GM12878 (cell line): ENCODE results near the gene PRRT1. TPM values are rescaled to one million over a fixed set of nuclear protein-coding genes. Genes with fewer than 3 reads are reported as not detected.
A peak's percentile ranks its signal among the peaks of the same experiment; 100 is the strongest.

Source experiments
- ATAC-seq: fragments of 200-7000 bp; cut with Tn5 transposase; 3 replicates; pipeline ENCODE4 v1.9.1; 2020; ENCODE audit warnings: mild to moderate bottlenecking, moderate library complexity
- BruUV-seq: library from RNA; stranded (reverse); fragments of 400-500 nt; replicated peaks from 2 replicates; lab custom pipeline; 2021; lab: Mats Ljungman, UMichigan
- CTCF ChIA-PET: fragments of 300-600 bp; sonication (Branson Sonifier 250); formaldehyde crosslinking; extraction: SDS; loops from one replicate; lab custom pipeline; 2021; ENCODE audit warnings: inconsistent platforms; lab: Yijun Ruan, JAX
- POLR2A ChIA-PET: fragments of 350-600 bp; formaldehyde crosslinking; extraction: SDS; loops from one replicate; lab custom pipeline; 2021; ENCODE audit warnings: inconsistent platforms; lab: Charles Lee
- RAD21 ChIA-PET: fragments of 300-600 bp; sonication (Branson Sonifier 250); formaldehyde crosslinking; loops from one replicate; lab custom pipeline; 2023; ENCODE audit warnings: antibody characterized with exemption; ENCODE audit not compliant: unreplicated experiment; lab: Charles Lee
- SMC1A ChIA-PET: fragments of 300-600 bp; sonication (Branson Sonifier 250); formaldehyde crosslinking; loops from one replicate; lab custom pipeline; 2023; ENCODE audit not compliant: unreplicated experiment, uncharacterized antibody; lab: Charles Lee
- DNase-seq: peaks from one replicate; pipeline ENCODE4 v3.0.0-alpha.2; 2011; ENCODE audit warnings: low read depth, low spot score
- FAIRE-seq: peaks from 3 replicates; lab custom pipeline; 2011; peaks lifted over from hg19 to GRCh38; lab: Jason Lieb, UNC
- H2AFZ ChIP-seq: 2 replicates; pipeline ENCODE4 v1.6.0; 2011; ENCODE audit warnings: low read depth, low read length, control low read depth; ENCODE audit not compliant: control insufficient read depth
- H3K27ac ChIP-seq: 2 replicates; pipeline ENCODE4 v1.5.1; 2011; ENCODE audit warnings: control low read depth; ENCODE audit not compliant: control insufficient read depth, insufficient read depth
- H3K27me3 ChIP-seq, 2 experiments: replicated peaks in 1 of 2; 2 replicates each; pipeline versions ENCODE4 v1.6.0 to v1.6.1; 2011; ENCODE audit warnings: low read length in 1 of 2; ENCODE audit not compliant: control insufficient read depth in 2 of 2, insufficient read depth in 2 of 2
- H3K36me3 ChIP-seq, 2 experiments: 2 replicates each; pipeline ENCODE4 v1.5.1; 2011; ENCODE audit warnings: low read length in 1 of 2; ENCODE audit not compliant: control insufficient read depth in 2 of 2, insufficient read depth in 2 of 2
- H3K4me1 ChIP-seq: 2 replicates; pipeline ENCODE4 v1.6.1; 2011; ENCODE audit warnings: mild to moderate bottlenecking, low read length, moderate library complexity, mixed read lengths; ENCODE audit not compliant: control insufficient read depth, insufficient read depth
- H3K4me2 ChIP-seq: 2 replicates; pipeline ENCODE4 v1.6.0; 2011; ENCODE audit warnings: control low read depth; ENCODE audit not compliant: control insufficient read depth, insufficient read depth
- H3K4me3 ChIP-seq: fragments of 200-600 bp; sonication (generic); 2 replicates; pipeline ENCODE4 v1.5.1; 2016
- H3K79me2 ChIP-seq: 2 replicates; pipeline ENCODE4 v1.6.0; 2011; ENCODE audit warnings: low read length; ENCODE audit not compliant: control insufficient read depth, insufficient read depth
- H3K9ac ChIP-seq: 2 replicates; pipeline ENCODE4 v1.8.0; 2011; ENCODE audit warnings: low read length, control low read depth, mixed read lengths; ENCODE audit not compliant: control insufficient read depth, insufficient read depth
- H3K9me3 ChIP-seq: replicated peaks from 3 replicates; pipeline ENCODE4 v1.5.1; 2011; ENCODE audit warnings: mild to moderate bottlenecking, low read length; ENCODE audit not compliant: control insufficient read depth, insufficient read depth
- H4K20me1 ChIP-seq: 2 replicates; pipeline ENCODE4 v1.6.0; 2011; ENCODE audit not compliant: control insufficient read depth, insufficient read depth
- ASH2L ChIP-seq: fragments of 300-600, 200-600 bp; sonication (generic); IDR thresholded peaks from 2 replicates; pipeline ENCODE4 v1.6.1; 2017; ENCODE audit warnings: low read depth, mild to moderate bottlenecking, borderline replicate concordance
- ATF7 ChIP-seq: fragments of 450-650 bp; IDR thresholded peaks from 2 replicates; pipeline ENCODE4 v1.6.1; 2016; ENCODE audit warnings: low read depth, mild to moderate bottlenecking
- CBX3 ChIP-seq: fragments of 200-600 bp; sonication (generic); IDR thresholded peaks from 2 replicates; pipeline ENCODE4 v1.6.1; 2016; ENCODE audit warnings: low read depth, borderline replicate concordance
- CHD2 ChIP-seq: IDR thresholded peaks from 2 replicates; pipeline ENCODE4 v1.6.1; 2011; ENCODE audit warnings: low read depth, low read length, improper control_type of control experiment, borderline replicate concordance
- CTCF ChIP-seq, 3 experiments: IDR thresholded peaks in 2 of 3; conservative IDR thresholded peaks in 1 of 3; 2 replicates each; pipeline ENCODE4 v1.5.1; 2011; ENCODE audit warnings: low read depth in 3 of 3, low read length in 3 of 3, mild to moderate bottlenecking in 3 of 3, control low read depth in 2 of 3, moderate library complexity in 2 of 3, inconsistent platforms in 1 of 3, mixed read lengths in 1 of 3; ENCODE audit not compliant: control insufficient read depth in 2 of 3, insufficient read depth in 1 of 3; ENCODE audit errors: extremely low read depth in 1 of 3
- POLR2A ChIP-seq: IDR thresholded peaks from 2 replicates; pipeline ENCODE4 v1.6.1; 2011; ENCODE audit warnings: low read depth, mild to moderate bottlenecking, low read length
- POLR2AphosphoS2 ChIP-seq: IDR thresholded peaks from 2 replicates; pipeline ENCODE4 v1.6.1; 2011; ENCODE audit warnings: low read depth, mild to moderate bottlenecking, low read length, improper control_type of control experiment, moderate library complexity
- POU2F2 ChIP-seq: IDR thresholded peaks from 3 replicates; pipeline ENCODE4 v1.6.1; 2011; ENCODE audit warnings: low read depth, mild to moderate bottlenecking, low read length, borderline replicate concordance
- SMARCA5 ChIP-seq: fragments of 450-650 bp; IDR thresholded peaks from 2 replicates; pipeline ENCODE4 v1.6.1; 2017; ENCODE audit warnings: mild to moderate bottlenecking
- SREBF1 ChIP-seq: IDR thresholded peaks from 2 replicates; pipeline ENCODE4 v1.6.1; 2012; ENCODE audit warnings: mild to moderate bottlenecking, low read length
- WGBS: methylation state at CpG from one replicate; pipeline ENCODE4 v1.1.6; 2016; ENCODE audit warnings: low lambda C conversion rate; ENCODE audit not compliant: insufficient replicate concordance, insufficient coverage; ENCODE audit errors: missing lambda C conversion rate; 5-methylcytosine and 5-hydroxymethylcytosine counted together
- in situ Hi-C: fragments of 300-500 bp; cut with MboI; formaldehyde crosslinking; loops from 9 replicates; pipeline ENCODE4 v1.14.3; 2018; ENCODE audit warnings: mixed read lengths
- intact Hi-C: fragments of 100-400 bp; cut with micrococcal nuclease; formaldehyde crosslinking; loops from one replicate; pipeline ENCODE4 v1.14.2; 2022; ENCODE audit not compliant: unreplicated experiment
- polyA plus RNA-seq, 11 experiments: library from polyadenylated mRNA; depleted of rRNA in 4 of 11; unstranded in 6 of 11; stranded (reverse) in 5 of 11; fragments of >200 nt; fragmentation: Nextera tagmentation in 4 of 11; fragmentation: Illumina TruSeq in 1 of 11; extraction: Ambion mirVana in 4 of 11; extraction: Trizol in 1 of 11; gene quantifications; 1 replicate in 1 of 11; 2 replicates in 10 of 11; pipeline versions ENCODE4 v1.2.1 to v1.2.3, GENCODE V29; 2011 to 2016; ENCODE audit warnings: inconsistent platforms in 2 of 11, missing spikeins in 2 of 11, low read depth in 1 of 11
- total RNA-seq, 4 experiments: library from RNA; depleted of rRNA in 3 of 4; stranded (reverse); fragments of >200 nt in 3 of 4; fragmentation: Illumina TruSeq in 1 of 4; extraction: Trizol in 1 of 4; gene quantifications; 2 replicates each; pipeline versions ENCODE4 v1.2.1 to v1.2.3, GENCODE V29; 2013 to 2021

Gene PRRT1
- total and polyA plus RNA-seq, 10 of the 15 experiments (the other 5 are each of a cell fraction or from before 2014, with no cell fraction given) = 0.04 to 0.15 (median 0.10) TPM; not detected in 6

GRCh38 chr6:32111424-32112066 is 40.2 kb downstream of the PRRT1 start (continued):
- TF ChIP-seq ATF7 = no peak
- TF ChIP-seq SREBF1 = no peak
- TF ChIP-seq CHD2 = no peak
- no peak for TF ChIP-seq CTCF (IDR thresholded peaks at IDR 0.05 in 2 of 3, conservative IDR thresholded peaks at IDR 0.05 in 1 of 3; ENCODE audit: control insufficient read depth in 2 of 3, extremely low read depth in 1 of 3, insufficient read depth in 1 of 3, low read depth in 3 of 3, low read length in 3 of 3)
- TF ChIP-seq ASH2L = no peak

GRCh38 chr6:32110632-32111031 is 41.1 kb downstream of the PRRT1 start:
- CTCF ChIA-PET = no interaction called here
- in situ Hi-C loops = no loop called here

More at GRCh38 chr6:32110632-32111031, 41.1 kb downstream of the PRRT1 start:
- SMC1A ChIA-PET = no interaction called here
- ATAC-seq (no peak), FAIRE-seq (no peak), DNase-seq (no peak)
- H3K36me3 ChIP-seq = peaks cover 0 to 2% of the 10 kb centered on the region in 2 experiments; a peak in 2 of 4 replicates
- no peak overlapping the region for H3K4me2 ChIP-seq
- POLR2A ChIA-PET = interaction anchor here (0.6 kb wide), 1 partner anchor 10 kb away, joined by 7 read pairs; no protein-coding TSS in a partner anchor
- no peak overlapping the region for H2AFZ ChIP-seq
- H3K27me3 ChIP-seq = no peaks in the 10 kb centered on the region; a peak in 1 of 4 replicates
- H3K4me1 ChIP-seq = no peaks in the 10 kb centered on the region
- no peaks in the 10 kb centered on the region for H4K20me1 ChIP-seq
- no peak overlapping the region for H3K27ac ChIP-seq
- BruUV-seq = no TSS peak
- H3K9me3 ChIP-seq = no peaks in the 10 kb centered on the region
- no peaks in the 10 kb centered on the region for H3K79me2 ChIP-seq
- RAD21 ChIA-PET = no interaction called here
- intact Hi-C loops = loop anchor here (10.0 kb wide), 1 partner anchor 674 kb away; no protein-coding TSS in a partner anchor
- no peak overlapping the region for H3K4me3 ChIP-seq
- TF ChIP-seq POU2F2 = no peak
- TF ChIP-seq POLR2AphosphoS2 = peak; percentile 11; the same call in 1 of the 2 replicates
- TF ChIP-seq SMARCA5 = no peak
- peak; percentile 69 for TF ChIP-seq POLR2A
- no peak for TF ChIP-seq CBX3
- 73% methylated on average over 7 of the region's 7 CpGs for WGBS
- H3K9ac ChIP-seq = no peak overlapping the region
